Loucy (cell line): ENCODE results near the gene SMAD3.

Experiments used
- H2AFZ ChIP-seq: fragments of 200-600 bp; sonication (generic); 2 replicates; pipeline ENCODE4 v1.6.0; 2016; ENCODE audit warnings: antibody characterized with exemption, mild to moderate bottlenecking, low read length, moderate library complexity
- H3F3A ChIP-seq: fragments of 200-600 bp; 2 replicates; pipeline ENCODE4 v1.6.0; 2016; ENCODE audit warnings: antibody characterized with exemption, low read depth, mild to moderate bottlenecking
- H3K27me3 ChIP-seq: fragments of 200-600 bp; sonication (generic); 2 replicates; pipeline ENCODE4 v1.6.1; 2014; ENCODE audit warnings: low read length, mild to moderate bottlenecking; ENCODE audit not compliant: insufficient read depth, poor library complexity, severe bottlenecking
- H3K36me3 ChIP-seq: fragments of 200-600 bp; sonication (generic); 2 replicates; pipeline ENCODE4 v1.6.1; 2016; ENCODE audit warnings: low read length; ENCODE audit not compliant: insufficient read depth
- H3K4me1 ChIP-seq: fragments of 200-600 bp; sonication (generic); 2 replicates; pipeline ENCODE4 v1.5.1; 2014; ENCODE audit warnings: low read length, mild to moderate bottlenecking; ENCODE audit not compliant: insufficient read depth, poor library complexity, severe bottlenecking
- H3K4me2 ChIP-seq: fragments of 200-600 bp; sonication (generic); 2 replicates; pipeline ENCODE4 v1.6.0; 2014; ENCODE audit warnings: antibody characterized with exemption, low read length, low read depth, mild to moderate bottlenecking; ENCODE audit not compliant: poor library complexity, severe bottlenecking
- H3K4me3 ChIP-seq: fragments of 200-600 bp; sonication (generic); 2 replicates; pipeline ENCODE4 v1.5.1; 2014; ENCODE audit warnings: low read length, mild to moderate bottlenecking, mixed read lengths; ENCODE audit not compliant: poor library complexity, severe bottlenecking
- H3K79me2 ChIP-seq: fragments of 200-600 bp; sonication (generic); 2 replicates; pipeline ENCODE4 v1.6.1; 2014; ENCODE audit warnings: low read length; ENCODE audit not compliant: insufficient read depth
- H3K9ac ChIP-seq: fragments of 200-600 bp; sonication (generic); 2 replicates; pipeline ENCODE4 v1.6.0; 2014; ENCODE audit warnings: mild to moderate bottlenecking, low read depth, low read length, moderate library complexity; ENCODE audit not compliant: poor library complexity, severe bottlenecking
- H3K9me2 ChIP-seq: fragments of 200-600 bp; sonication (generic); replicated peaks from 2 replicates; pipeline ENCODE4 v1.6.1; 2016; ENCODE audit warnings: low read depth, low read length, mixed read lengths
- H3K9me3 ChIP-seq: fragments of 200-600 bp; sonication (generic); 2 replicates; pipeline ENCODE4 v1.6.1; 2014; ENCODE audit warnings: mild to moderate bottlenecking, antibody characterized with exemption, low read length, low read depth; ENCODE audit not compliant: insufficient read depth
- H4K20me1 ChIP-seq: fragments of 200-600 bp; sonication (generic); 2 replicates; pipeline ENCODE4 v1.6.0; 2014; ENCODE audit warnings: antibody characterized with exemption, low read length, mild to moderate bottlenecking; ENCODE audit not compliant: insufficient read depth, poor library complexity, severe bottlenecking
- CTCF ChIP-seq: fragments of 200-600 bp; sonication (generic); conservative IDR thresholded peaks from 2 replicates; pipeline ENCODE4 v1.5.1; 2014; ENCODE audit warnings: mild to moderate bottlenecking, antibody characterized with exemption, low read length
- EZH2phosphoT487 ChIP-seq: fragments of 200-600 bp; IDR thresholded peaks from 2 replicates; pipeline ENCODE4 v1.6.1; 2018; ENCODE audit warnings: antibody characterized with exemption, mild to moderate bottlenecking, moderate library complexity, borderline replicate concordance

SMAD3 gene

GRCh38 chr15:67065531-67066005 lies at the start of gene SMAD3:
TSS of gene SMAD3 (plus strand) at chr15:67065602. CDS start at chr15:67066155, 553 bp downstream.
- peak within 1 kb of the TSS; percentile 98 for H3K4me2 ChIP-seq
- H3K9me3 ChIP-seq: no peaks in the 10 kb centered on the region
- no peaks in the 10 kb centered on the region for H3K27me3 ChIP-seq
- peaks cover 39% of the 10 kb centered on the region for H3K4me1 ChIP-seq
- peak within 1 kb of the TSS; percentile 95 for H3K4me3 ChIP-seq
- no peaks in the 10 kb centered on the region for H3K36me3 ChIP-seq
- H4K20me1 ChIP-seq: peaks cover 30% of the 10 kb centered on the region
- H3F3A ChIP-seq: peaks cover 7% of the 10 kb centered on the region
- no peak for TF ChIP-seq EZH2phosphoT487
- no peak for TF ChIP-seq CTCF
- peak within 1 kb of the TSS; percentile 97 for H3K9ac ChIP-seq
- no peaks in the 10 kb centered on the region for H3K9me2 ChIP-seq
- H3K79me2 ChIP-seq: peaks cover 47% of the 10 kb centered on the region
- H2AFZ ChIP-seq: peak within 1 kb of the TSS; percentile 42

GRCh38 chr15:67017311-67017710 lies 48.1 kb upstream of the SMAD3 start:
- H3K79me2 ChIP-seq: no peaks in the 10 kb centered on the region
- no peaks in the 10 kb centered on the region for H3K27me3 ChIP-seq
- no peaks in the 10 kb centered on the region for H4K20me1 ChIP-seq
- H3K9me2 ChIP-seq: no peaks in the 10 kb centered on the region
- no peaks in the 10 kb centered on the region for H3K4me1 ChIP-seq
- H3K9ac ChIP-seq: no peak overlapping the region
- no peaks in the 10 kb centered on the region for H3F3A ChIP-seq
- H3K36me3 ChIP-seq: no peaks in the 10 kb centered on the region
- no peak for TF ChIP-seq CTCF
- TF ChIP-seq EZH2phosphoT487: no peak
- no peak overlapping the region for H3K4me2 ChIP-seq
- no peak overlapping the region for H3K4me3 ChIP-seq
- no peak overlapping the region for H2AFZ ChIP-seq
- H3K9me3 ChIP-seq: no peaks in the 10 kb centered on the region

- no peaks in the 10 kb centered on the region for H3K79me2 ChIP-seq
- H3F3A ChIP-seq: no peaks in the 10 kb centered on the region
- TF ChIP-seq EZH2phosphoT487 (no peak), CTCF (no peak)
- H3K27me3 ChIP-seq: no peaks in the 10 kb centered on the region
- no peaks in the 10 kb centered on the region for H3K9me2 ChIP-seq
- no peaks in the 10 kb centered on the region for H3K36me3 ChIP-seq
- H3K4me3 ChIP-seq: no peak overlapping the region
- 0 out of 2 replicates have a peak overlapping the region, but pooled peaks have one; percentile 24 for H2AFZ ChIP-seq
- no peak overlapping the region for H3K9ac ChIP-seq
- no peaks in the 10 kb centered on the region for H4K20me1 ChIP-seq
- no peaks in the 10 kb centered on the region for H3K9me3 ChIP-seq
- H3K4me2 ChIP-seq: no peak overlapping the region
- no peaks in the 10 kb centered on the region for H3K4me1 ChIP-seq
These were observed 47.4 kb upstream of the SMAD3 start for GRCh38 chr15:67018026-67018425.
